Calu3 (cell line): ENCODE measurements around the gene GSE1. TPM values are rescaled to one million over a fixed set of nuclear protein-coding genes. Genes with fewer than 3 reads are reported as not detected.

Source experiments
- BruUV-seq: library from RNA; stranded (reverse); fragments of 400-500 nt; replicated peaks from 2 replicates; lab custom pipeline; 2021; lab: Mats Ljungman, UMichigan
- CTCF ChIA-PET: fragments of 300-600 bp; sonication (Branson Sonifier 250); formaldehyde crosslinking; loops from one replicate; lab custom pipeline; 2022; ENCODE audit warnings: antibody characterized with exemption; lab: Charles Lee
- DNase-seq: peaks from one replicate; pipeline ENCODE4 v3.0.0; 2022
- H3K27ac Mint-ChIP-seq: one replicate; pipeline ENCODE4 v1.8.0; 2022; ENCODE audit warnings: mixed read lengths; ENCODE audit not compliant: unreplicated experiment
- H3K27me3 Mint-ChIP-seq: one replicate; pipeline ENCODE4 v1.8.0; 2022; ENCODE audit warnings: mixed read lengths; ENCODE audit not compliant: unreplicated experiment
- H3K36me3 Mint-ChIP-seq: one replicate; pipeline ENCODE4 v1.8.0; 2022; ENCODE audit warnings: mild to moderate bottlenecking, moderate library complexity, mixed read lengths; ENCODE audit not compliant: insufficient read depth, unreplicated experiment
- H3K4me1 Mint-ChIP-seq: one replicate; pipeline ENCODE4 v1.8.0; 2022; ENCODE audit warnings: mild to moderate bottlenecking, low read depth, mixed read lengths; ENCODE audit not compliant: unreplicated experiment
- H3K4me3 Mint-ChIP-seq: one replicate; pipeline ENCODE4 v1.8.0; 2022; ENCODE audit warnings: mild to moderate bottlenecking, low read depth, moderate library complexity, mixed read lengths; ENCODE audit not compliant: unreplicated experiment
- H3K9me3 Mint-ChIP-seq: one replicate; pipeline ENCODE4 v1.8.0; 2022; ENCODE audit warnings: low read depth, mixed read lengths; ENCODE audit not compliant: unreplicated experiment
- CTCF ChIP-seq: fragments of 200-600 bp; IDR thresholded peaks from one replicate; pipeline ENCODE4 v1.8.0; 2022; ENCODE audit warnings: antibody characterized with exemption; ENCODE audit not compliant: unreplicated experiment
- intact Hi-C: fragments of 100-400 bp; cut with micrococcal nuclease; formaldehyde crosslinking; loops from one replicate; pipeline ENCODE4 v1.10.0; 2022; ENCODE audit not compliant: unreplicated experiment
- total RNA-seq: library from RNA; stranded (reverse); gene quantifications from 2 replicates; pipeline ENCODE4 v1.2.3, GENCODE V29; 2022

The GSE1 gene
- total RNA-seq, 1 experiment from 2014 or later = 45.3 TPM

- no peak overlapping the region for H3K4me3 Mint-ChIP-seq
- H3K4me1 Mint-ChIP-seq = no peaks in the 10 kb centered on the region
- no peaks in the 10 kb centered on the region for H3K36me3 Mint-ChIP-seq
- no peak for DNase-seq
- no TSS peak for BruUV-seq
- H3K27me3 Mint-ChIP-seq = peaks cover 29% of the 10 kb centered on the region
- intact Hi-C loops = no loop called here
- no peak overlapping the region for H3K27ac Mint-ChIP-seq
- CTCF ChIA-PET = no interaction called here
- TF ChIP-seq CTCF = no peak
- H3K9me3 Mint-ChIP-seq = no peaks in the 10 kb centered on the region
Observed at GRCh38 chr16:85698935-85699558, 85.9 kb downstream of the GSE1 start.

- Mint-ChIP-seq H3K4me3 (no peak overlapping the region), H3K27me3 (peaks cover 29% of the 10 kb centered on the region), H3K4me1 (no peaks in the 10 kb centered on the region), H3K27ac (no peak overlapping the region), H3K36me3 (no peaks in the 10 kb centered on the region), H3K9me3 (no peaks in the 10 kb centered on the region)
- no peak for TF ChIP-seq CTCF
- intact Hi-C loops = no loop called here
- DNase-seq = no peak
- CTCF ChIA-PET = no interaction called here
- no TSS peak for BruUV-seq
Observed at GRCh38 chr16:85699628-85700027, 86.5 kb downstream of the GSE1 start.

DNA sequence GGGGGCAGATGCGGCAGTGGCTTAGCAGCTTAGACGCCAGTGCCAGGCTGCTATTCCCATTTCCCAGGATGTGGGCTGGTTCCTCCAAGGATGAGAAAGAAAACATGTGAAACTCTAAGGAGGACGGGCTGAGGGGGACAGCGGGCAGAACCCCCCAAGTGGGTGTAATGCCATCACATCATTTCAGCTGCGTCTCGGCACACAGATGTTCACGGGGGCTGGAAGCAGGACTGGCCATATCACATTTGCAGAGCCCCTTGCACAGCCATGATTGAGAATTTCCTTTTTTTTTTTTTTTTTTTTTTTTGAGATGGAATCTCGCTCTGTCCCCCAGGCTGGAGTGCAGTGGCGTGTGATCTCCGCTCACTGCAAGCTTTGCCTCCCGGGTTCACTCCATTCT lies 90.9 kb downstream of the GSE1 start:
- BruUV-seq = no TSS peak
- Mint-ChIP-seq H3K4me3 (no peak overlapping the region), H3K4me1 (no peaks in the 10 kb centered on the region), H3K27me3 (no peaks in the 10 kb centered on the region), H3K36me3 (no peaks in the 10 kb centered on the region), H3K27ac (no peak overlapping the region), H3K9me3 (no peaks in the 10 kb centered on the region)
- DNase-seq = no peak
- intact Hi-C loops = no loop called here
- CTCF ChIA-PET = no interaction called here
- TF ChIP-seq CTCF = no peak

GRCh38 chr16:85704900-85705846 lies 92.1 kb downstream of the GSE1 start:
- no peaks in the 10 kb centered on the region for H3K36me3 Mint-ChIP-seq
- H3K4me3 Mint-ChIP-seq = no peak overlapping the region
- H3K4me1 Mint-ChIP-seq = no peaks in the 10 kb centered on the region
- H3K27ac Mint-ChIP-seq = no peak overlapping the region
- no peak for DNase-seq
- intact Hi-C loops = no loop called here
- TF ChIP-seq CTCF = no peak
- H3K9me3 Mint-ChIP-seq = no peaks in the 10 kb centered on the region
- CTCF ChIA-PET = interaction anchor here (0.9 kb wide), 1 partner anchor 48 kb away, joined by 4 read pairs; no protein-coding TSS in a partner anchor
- BruUV-seq = no TSS peak
- H3K27me3 Mint-ChIP-seq = no peaks in the 10 kb centered on the region
